Measurements from ENCODE around the gene NQO2. TPM values are rescaled to one million over a fixed set of nuclear protein-coding genes. Genes with fewer than 3 reads are reported as not detected.

The NQO2 gene
- total RNA-seq, 1 experiment from 2014 or later, result 105 TPM

DNA sequence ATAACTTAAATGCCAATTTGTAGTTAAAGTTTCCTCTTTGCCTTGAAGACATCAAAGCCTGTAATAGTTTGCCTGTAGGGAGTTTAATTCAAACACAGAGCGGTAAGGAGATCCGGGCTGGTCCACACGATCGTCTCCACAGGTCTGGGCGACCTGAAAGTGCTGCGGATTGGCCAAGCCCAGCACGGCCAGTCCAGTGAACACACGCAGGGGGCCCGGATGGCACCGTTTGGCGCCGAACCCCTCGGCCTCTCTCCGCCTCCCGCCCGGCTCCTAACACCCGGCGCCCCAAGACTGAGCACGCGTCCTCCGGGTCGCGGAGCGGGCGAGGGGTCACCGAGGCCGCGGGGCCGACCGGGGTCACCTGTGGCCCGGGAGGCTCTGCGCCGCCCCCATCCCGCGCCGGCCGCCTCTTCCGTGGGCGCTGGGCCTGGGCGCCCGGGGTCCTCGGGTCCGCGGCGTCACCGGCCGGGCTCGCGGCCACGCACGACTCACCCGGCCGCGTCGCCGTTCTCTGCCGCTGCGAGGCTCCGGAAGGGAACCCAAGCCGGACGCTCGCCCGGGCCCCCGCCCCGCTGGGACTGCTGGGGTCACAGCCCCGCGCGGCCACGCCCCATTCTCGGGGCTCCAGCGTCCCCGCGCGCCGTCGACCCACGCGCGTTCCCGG is 28.8 kb upstream of the NQO2 start:
- TF ChIP-seq, protein P1, sequence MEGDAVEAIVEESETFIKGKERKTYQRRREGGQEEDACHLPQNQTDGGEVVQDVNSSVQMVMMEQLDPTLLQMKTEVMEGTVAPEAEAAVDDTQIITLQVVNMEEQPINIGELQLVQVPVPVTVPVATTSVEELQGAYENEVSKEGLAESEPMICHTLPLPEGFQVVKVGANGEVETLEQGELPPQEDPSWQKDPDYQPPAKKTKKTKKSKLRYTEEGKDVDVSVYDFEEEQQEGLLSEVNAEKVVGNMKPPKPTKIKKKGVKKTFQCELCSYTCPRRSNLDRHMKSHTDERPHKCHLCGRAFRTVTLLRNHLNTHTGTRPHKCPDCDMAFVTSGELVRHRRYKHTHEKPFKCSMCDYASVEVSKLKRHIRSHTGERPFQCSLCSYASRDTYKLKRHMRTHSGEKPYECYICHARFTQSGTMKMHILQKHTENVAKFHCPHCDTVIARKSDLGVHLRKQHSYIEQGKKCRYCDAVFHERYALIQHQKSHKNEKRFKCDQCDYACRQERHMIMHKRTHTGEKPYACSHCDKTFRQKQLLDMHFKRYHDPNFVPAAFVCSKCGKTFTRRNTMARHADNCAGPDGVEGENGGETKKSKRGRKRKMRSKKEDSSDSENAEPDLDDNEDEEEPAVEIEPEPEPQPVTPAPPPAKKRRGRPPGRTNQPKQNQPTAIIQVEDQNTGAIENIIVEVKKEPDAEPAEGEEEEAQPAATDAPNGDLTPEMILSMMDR (conservative IDR thresholded peaks at IDR 0.05), result no peak
- no CpG with 5 or more reads among the region's 80 CpGs for WGBS (ENCODE audit: extremely low coverage, insufficient read length, low lambda C conversion rate)
- H3K56ac ChIP-seq (ENCODE audit: insufficient read length, low read depth, low read length), result no peak overlapping the region
- no peak overlapping the region for H2BK12ac ChIP-seq (ENCODE audit: insufficient read length, low read depth, low read length)
- H4K20me1 ChIP-seq (ENCODE audit: control insufficient read depth, insufficient read depth, insufficient read length), result no peaks in the 10 kb centered on the region
- H3K4me2 ChIP-seq (ENCODE audit: insufficient read depth, insufficient read length, low read length), result peak overlapping the region; percentile 62
- H2AFZ ChIP-seq (ENCODE audit: low read length), result no peak overlapping the region
- H4K5ac ChIP-seq (ENCODE audit: insufficient read length, low read depth, low read length), result no peak overlapping the region
- no peaks in the 10 kb centered on the region for H3K27me3 ChIP-seq (ENCODE audit: insufficient read depth, low read length)
- DNase-seq, result no peak
- H2BK20ac ChIP-seq (ENCODE audit: low read depth, low read length, poor library complexity, severe bottlenecking), result no peak overlapping the region
- H2BK15ac ChIP-seq (ENCODE audit: low read depth, low read length), result no peak overlapping the region
- peaks cover 0 to 4% of the 10 kb centered on the region in 2 experiments; a peak in 2 of 5 replicates for H3K9me3 Mint-ChIP-seq
- no peaks in the 10 kb centered on the region for H3K79me2 ChIP-seq (ENCODE audit: insufficient read depth, low read length)
- peaks cover 11% of the 10 kb centered on the region; the same call in 1 of the 2 replicates for H3K27me3 Mint-ChIP-seq (ENCODE audit: low read depth)
- H3K4me1 Mint-ChIP-seq, result peaks cover 20 to 25% of the 10 kb centered on the region in 2 experiments
- no peak overlapping the region for H3K23ac ChIP-seq (ENCODE audit: insufficient read length, low read depth, low read length)
- H3K23me2 ChIP-seq (ENCODE audit: insufficient read length, low read depth, low read length, poor library complexity, severe bottlenecking), result peaks cover 6% of the 10 kb centered on the region
- H3K4me3 Mint-ChIP-seq, result peak overlapping the region; percentile 80 to 84
- H3K4me1 ChIP-seq (ENCODE audit: insufficient read depth, low read length), result peaks cover 3% of the 10 kb centered on the region; the same call in 1 of the 2 replicates
- H2BK120ac ChIP-seq (ENCODE audit: low read depth, low read length, poor library complexity, severe bottlenecking), result no peak overlapping the region
- H3K9ac ChIP-seq (ENCODE audit: extremely low read depth, insufficient read length, low read length), result no peak overlapping the region
- H3K14ac ChIP-seq (ENCODE audit: insufficient read depth, low read length), result peak overlapping the region; percentile 46; the same call in 1 of the 2 replicates
- H3K18ac ChIP-seq (ENCODE audit: insufficient read length, low read depth, low read length), result no peak overlapping the region
- no peak overlapping the region for H3T11ph ChIP-seq (ENCODE audit: low read length)
- H2AK5ac ChIP-seq (ENCODE audit: insufficient read length, low read length), result no peak overlapping the region
- H4K8ac ChIP-seq (replicated peaks; ENCODE audit: insufficient read length, low read depth, low read length), result no peak overlapping the region
- H3K79me1 ChIP-seq (ENCODE audit: insufficient read depth, low read depth, low read length, poor library complexity, severe bottlenecking), result no peaks in the 10 kb centered on the region
- no peak overlapping the region for H4K91ac ChIP-seq (ENCODE audit: insufficient read length, low read depth, low read length)
- H3K27ac ChIP-seq (ENCODE audit: insufficient read length, low read depth, low read length), result no peak overlapping the region
- no peak overlapping the region; a peak in 1 of 7 replicates for H3K27ac Mint-ChIP-seq
- no peaks in the 10 kb centered on the region for H3K9me3 ChIP-seq (ENCODE audit: control insufficient read depth, low read depth, low read length)
- no peaks in the 10 kb centered on the region; a peak in 2 of 7 replicates for H3K36me3 Mint-ChIP-seq (ENCODE audit: insufficient read depth in 1 of 3, low read depth in 3 of 3)
- H2BK5ac ChIP-seq (ENCODE audit: insufficient read length, low read length), result no peak overlapping the region
- no peak overlapping the region for H3K4ac ChIP-seq (ENCODE audit: low read depth, low read length)

All from H9 (cell line).